Skeletal muscle tissue (tissue), 4 donors: ENCODE results near the gene FAM83D. TPM values are rescaled to one million over a fixed set of nuclear protein-coding genes. Genes with fewer than 3 reads are reported as not detected.
"Not testable (repeated sequence)": the region's sequence is repeated elsewhere in the genome, so short reads cannot be mapped to it uniquely, and the experiment has no call there.

ENCODE experiments used
- H3K27ac ChIP-seq: one replicate; pipeline ENCODE4 v1.7.0; 2013; ENCODE audit warnings: mild to moderate bottlenecking, low read depth, low read length, inconsistent platforms
- H3K27me3 ChIP-seq, 3 donors: one replicate each; pipeline ENCODE4 v1.7.0; 2013; ENCODE audit warnings: low read length in 3 of 3; ENCODE audit not compliant: control insufficient read depth in 3 of 3, insufficient read depth in 3 of 3
- H3K36me3 ChIP-seq, 3 donors: one replicate each; pipeline ENCODE4 v1.7.0; 2013; ENCODE audit warnings: low read length in 3 of 3; ENCODE audit not compliant: control insufficient read depth in 3 of 3, insufficient read depth in 3 of 3
- H3K4me1 ChIP-seq, 3 donors: one replicate each; pipeline ENCODE4 v1.7.0; 2013; ENCODE audit warnings: low read length in 3 of 3, mild to moderate bottlenecking in 3 of 3; ENCODE audit not compliant: control insufficient read depth in 3 of 3, insufficient read depth in 3 of 3
- H3K4me3 ChIP-seq, 3 donors: one replicate each; pipeline ENCODE4 v1.7.0; 2013; ENCODE audit warnings: low read length in 3 of 3
- H3K9ac ChIP-seq, 3 donors: one replicate each; pipeline ENCODE4 v1.7.0; 2013; ENCODE audit warnings: low read length in 3 of 3, mild to moderate bottlenecking in 3 of 3, moderate library complexity in 2 of 3, low read depth in 1 of 3
- H3K9me3 ChIP-seq, 3 donors: one replicate each; pipeline ENCODE4 v1.7.0; 2013; ENCODE audit warnings: low read length in 3 of 3; ENCODE audit not compliant: control insufficient read depth in 3 of 3
- total RNA-seq: library from RNA; depleted of rRNA; stranded (reverse); fragments of >200 nt; gene quantifications from one replicate; pipeline ENCODE4 v1.2.3, GENCODE V29; 2014
- donor health status: Osteomylitis.

Gene FAM83D
- total RNA-seq, 1 donor from 2014 or later: 4.2 TPM

DNA sequence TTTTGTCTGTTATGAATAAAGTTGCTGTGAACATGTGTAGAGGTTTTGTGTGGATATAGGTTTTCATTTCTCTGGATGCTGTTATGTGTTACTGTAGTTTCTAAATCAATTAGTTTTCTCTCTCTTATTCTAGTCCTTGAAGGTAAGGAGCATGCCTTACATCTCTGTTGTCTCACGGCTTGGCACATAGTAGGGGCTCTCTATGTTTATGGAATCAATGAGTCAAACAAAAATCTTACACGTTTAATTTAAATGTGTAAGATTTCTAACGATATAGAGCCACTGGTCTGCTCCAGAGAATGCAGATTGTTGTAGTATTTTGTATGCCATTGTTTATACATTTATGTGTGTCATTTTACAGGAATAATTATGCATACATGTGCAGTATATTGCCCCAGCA lies 20.6 kb downstream of the FAM83D start:
- Histone ChIP-seq H3K27me3 (no peaks in the 10 kb centered on the region), H3K4me3 (no peak overlapping the region), H3K27ac (no peak overlapping the region), H3K4me1 (no peaks in the 10 kb centered on the region), H3K9me3 (no peaks in the 10 kb centered on the region), H3K9ac (no peak overlapping the region), H3K36me3 (no peaks in the 10 kb centered on the region)

DNA sequence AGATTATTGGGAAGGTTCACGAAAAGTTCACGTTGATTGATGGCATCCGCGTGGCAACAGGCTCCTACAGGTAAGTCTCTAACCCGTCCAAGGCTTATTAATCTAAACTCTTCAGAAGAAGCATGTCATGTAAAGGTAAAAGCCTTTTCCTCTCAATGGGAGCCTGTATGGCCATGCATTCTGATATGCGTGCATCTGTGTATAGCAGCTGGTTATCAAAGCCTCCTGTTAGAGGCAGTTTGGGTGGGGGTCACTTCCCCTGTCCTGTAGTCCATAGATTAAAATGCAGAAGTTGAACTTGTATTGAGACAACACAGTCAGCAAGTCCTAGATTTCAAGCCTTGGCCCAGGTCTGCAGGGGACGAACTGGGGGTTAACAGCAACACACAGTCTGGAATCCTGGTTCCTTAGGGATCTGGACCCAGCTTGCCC lies 21.7 kb downstream of the FAM83D start:
- H3K27me3 ChIP-seq: no peaks in the 10 kb centered on the region
- H3K36me3 ChIP-seq: no peaks in the 10 kb centered on the region

DNA sequence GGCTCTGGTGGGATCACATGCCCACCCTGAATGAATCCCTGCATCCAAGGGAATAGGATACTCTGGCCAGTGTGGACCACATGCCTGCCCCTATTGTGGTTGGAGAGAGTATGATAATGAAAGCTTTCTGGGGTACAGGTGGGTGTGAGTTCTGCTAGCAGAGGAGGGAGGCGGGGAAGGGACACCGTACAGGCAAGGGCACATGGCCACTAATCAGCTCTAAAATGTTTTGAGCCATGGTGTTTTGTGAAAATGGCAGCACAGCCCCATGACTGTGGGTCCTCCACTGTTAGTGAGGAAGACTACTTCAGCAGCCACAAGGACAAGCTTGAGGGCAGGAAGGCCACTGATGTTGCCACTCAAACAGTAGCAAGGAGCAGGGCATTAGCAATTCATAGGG lies 24.0 kb downstream of the FAM83D start:
- no peaks in the 10 kb centered on the region for H3K4me1 ChIP-seq
- H3K36me3 ChIP-seq: no peaks in the 10 kb centered on the region
- no peaks in the 10 kb centered on the region for H3K9me3 ChIP-seq
- H3K27ac ChIP-seq: no peak overlapping the region
- no peak overlapping the region for H3K9ac ChIP-seq
- H3K4me3 ChIP-seq: no peak overlapping the region
- no peaks in the 10 kb centered on the region for H3K27me3 ChIP-seq

More for the DNA sequence above, 21.7 kb downstream of the FAM83D start:
- H3K4me3 ChIP-seq: no peak overlapping the region
- no peak overlapping the region for H3K27ac ChIP-seq
- H3K4me1 ChIP-seq: no peaks in the 10 kb centered on the region
- no peak overlapping the region for H3K9ac ChIP-seq
- H3K9me3 ChIP-seq: no peaks in the 10 kb centered on the region

DNA sequence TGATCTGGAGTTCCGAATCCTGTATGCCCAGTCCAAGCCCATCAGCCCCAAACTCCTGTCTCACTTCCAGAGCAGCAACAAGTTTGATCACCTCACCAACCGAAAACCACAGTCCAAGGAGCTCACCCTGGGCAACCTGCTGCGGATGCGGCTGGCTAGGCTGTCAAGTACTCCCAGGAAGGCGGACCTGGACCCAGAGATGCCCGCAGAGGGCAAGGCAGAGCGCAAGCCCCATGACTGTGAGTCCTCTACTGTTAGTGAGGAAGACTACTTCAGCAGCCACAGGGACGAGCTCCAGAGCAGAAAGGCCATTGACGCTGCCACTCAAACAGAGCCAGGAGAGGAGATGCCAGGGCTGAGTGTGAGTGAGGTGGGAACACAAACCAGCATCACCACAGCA lies 25.4 kb downstream of the FAM83D start:
- H3K9me3 ChIP-seq: no peaks in the 10 kb centered on the region
- H3K4me3 ChIP-seq: no peak overlapping the region
- no peaks in the 10 kb centered on the region for H3K36me3 ChIP-seq
- no peak overlapping the region for H3K27ac ChIP-seq
- no peak overlapping the region for H3K9ac ChIP-seq
- no peaks in the 10 kb centered on the region for H3K27me3 ChIP-seq
- H3K4me1 ChIP-seq: no peaks in the 10 kb centered on the region

DNA sequence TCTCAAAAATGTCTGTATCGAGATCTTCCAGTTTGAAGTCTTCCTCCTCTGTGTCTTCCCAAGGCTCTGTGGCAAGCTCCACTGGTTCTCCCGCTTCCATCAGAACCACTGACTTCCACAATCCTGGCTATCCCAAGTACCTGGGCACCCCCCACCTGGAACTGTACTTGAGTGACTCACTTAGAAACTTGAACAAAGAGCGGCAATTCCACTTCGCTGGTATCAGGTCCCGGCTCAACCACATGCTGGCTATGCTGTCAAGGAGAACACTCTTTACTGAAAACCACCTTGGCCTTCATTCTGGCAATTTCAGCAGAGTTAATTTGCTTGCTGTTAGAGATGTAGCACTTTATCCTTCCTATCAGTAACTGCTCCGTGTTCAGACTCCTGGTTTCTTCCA lies 25.9 kb downstream of the FAM83D start:
- H3K36me3 ChIP-seq: no peaks in the 10 kb centered on the region
- no peak overlapping the region for H3K27ac ChIP-seq
- H3K9ac ChIP-seq: no peak overlapping the region
- no peak overlapping the region for H3K4me3 ChIP-seq
- H3K4me1 ChIP-seq: no peaks in the 10 kb centered on the region
- no peaks in the 10 kb centered on the region for H3K27me3 ChIP-seq
- H3K9me3 ChIP-seq: no peaks in the 10 kb centered on the region

DNA sequence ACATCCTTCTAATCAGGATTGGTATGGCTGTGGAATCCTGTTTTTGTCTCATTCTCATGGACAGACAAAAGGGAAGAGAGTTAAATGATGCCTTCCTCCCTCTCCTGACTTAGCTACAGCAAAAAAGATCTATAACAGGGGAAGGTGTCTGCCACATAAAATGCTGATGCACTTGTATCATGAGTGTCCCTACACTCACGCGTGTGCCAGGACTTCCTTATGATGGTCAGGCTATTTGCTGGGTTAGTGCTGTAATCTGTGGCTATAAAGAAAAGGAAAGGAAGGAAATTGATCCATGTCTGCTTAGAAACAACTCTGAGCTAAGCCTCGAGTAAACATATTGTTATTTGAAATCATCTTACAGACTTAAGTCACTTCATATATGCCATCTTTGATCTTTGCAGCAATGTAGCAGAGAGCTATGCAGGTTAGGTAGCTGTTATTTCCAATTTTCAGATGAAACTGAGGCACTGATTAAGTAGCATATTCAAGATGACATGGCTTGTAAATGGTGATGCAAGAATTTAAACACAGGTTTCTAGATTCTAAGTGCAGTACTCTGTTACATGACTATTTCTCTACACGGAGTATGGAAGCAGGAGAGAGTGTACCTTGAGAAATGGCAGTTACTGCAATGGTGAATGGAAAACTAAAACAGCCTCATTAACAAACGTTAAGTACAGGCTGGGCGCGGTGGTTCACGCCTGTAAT lies 27.6 kb downstream of the FAM83D start:
- Histone ChIP-seq H3K9ac (no peak overlapping the region), H3K4me3 (no peak overlapping the region), H3K4me1 (no peaks in the 10 kb centered on the region), H3K27ac (no peak overlapping the region), H3K9me3 (no peaks in the 10 kb centered on the region), H3K27me3 (no peaks in the 10 kb centered on the region), H3K36me3 (no peaks in the 10 kb centered on the region)

DNA sequence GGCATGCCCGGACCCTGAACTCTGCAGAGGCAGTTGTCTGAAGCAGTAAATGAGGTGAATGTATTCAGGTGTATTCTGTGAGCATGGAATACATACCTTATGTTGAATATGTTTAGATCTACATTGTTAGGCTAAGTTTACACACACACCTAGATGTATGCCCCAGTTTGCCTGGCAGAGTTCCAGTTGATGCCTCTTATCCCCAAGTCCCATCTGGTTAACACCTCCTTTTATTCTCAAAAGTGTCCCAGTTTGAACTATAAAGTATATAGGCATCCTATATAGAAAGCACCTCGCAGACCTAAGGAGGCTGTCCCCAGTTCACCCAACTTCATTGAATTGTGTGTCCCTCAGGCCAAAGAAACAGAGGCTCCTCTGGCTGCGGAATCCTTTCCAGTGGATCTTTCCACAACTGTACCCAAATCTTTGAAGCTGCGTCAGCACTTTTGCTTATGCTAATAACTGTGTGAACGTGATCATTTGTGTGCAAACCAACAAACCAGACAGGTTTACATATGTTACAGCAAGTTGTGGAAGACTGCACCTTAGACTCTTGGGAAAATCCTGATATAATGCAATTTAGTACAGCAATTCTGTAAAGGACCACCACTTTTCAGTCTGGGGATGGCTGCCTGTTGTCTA lies 31.1 kb downstream of the FAM83D start:
- H3K4me3 ChIP-seq: no peak overlapping the region
- H3K9me3 ChIP-seq: no peaks in the 10 kb centered on the region
- H3K27me3 ChIP-seq: no peaks in the 10 kb centered on the region
- H3K36me3 ChIP-seq: no peaks in the 10 kb centered on the region
- peaks cover 4 to 10% (median 5%) of the 10 kb centered on the region in 3 donors for H3K4me1 ChIP-seq
- no peak overlapping the region for H3K9ac ChIP-seq
- H3K27ac ChIP-seq: no peak overlapping the region

DNA sequence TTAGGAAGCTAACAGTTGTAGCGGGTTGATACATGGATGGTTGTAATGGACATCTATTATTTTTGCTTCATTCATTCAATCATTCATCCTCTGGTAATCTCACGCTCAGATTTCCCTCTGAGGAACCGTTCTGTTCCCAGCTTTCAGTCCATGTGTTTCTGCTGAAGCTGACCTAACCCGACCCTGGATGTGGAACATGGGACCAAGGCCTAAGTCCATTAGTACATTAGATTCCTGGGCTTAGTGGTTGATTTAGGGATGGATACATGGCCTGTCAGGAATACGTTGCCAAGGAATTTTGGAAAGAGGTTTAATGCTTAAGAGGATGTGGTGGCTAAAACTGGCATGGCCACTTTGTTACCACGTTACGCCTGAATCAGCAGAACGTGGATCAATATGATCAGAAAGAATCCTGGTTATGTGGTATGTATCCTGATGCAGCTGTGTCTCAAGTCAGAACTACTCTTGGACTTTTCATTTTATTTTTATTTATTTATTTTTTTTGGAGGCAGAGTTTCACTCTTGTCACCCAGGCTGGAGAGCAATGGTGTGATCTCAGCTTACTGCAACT lies 31.8 kb downstream of the FAM83D start:
- H3K9me3 ChIP-seq: no peaks in the 10 kb centered on the region
- no peak overlapping the region for H3K9ac ChIP-seq
- no peak overlapping the region for H3K27ac ChIP-seq
- no peaks in the 10 kb centered on the region for H3K36me3 ChIP-seq
- H3K4me1 ChIP-seq: peaks cover 5 to 16% (median 9%) of the 10 kb centered on the region in 3 donors
- H3K27me3 ChIP-seq: no peaks in the 10 kb centered on the region
- H3K4me3 ChIP-seq: no peak overlapping the region

DNA sequence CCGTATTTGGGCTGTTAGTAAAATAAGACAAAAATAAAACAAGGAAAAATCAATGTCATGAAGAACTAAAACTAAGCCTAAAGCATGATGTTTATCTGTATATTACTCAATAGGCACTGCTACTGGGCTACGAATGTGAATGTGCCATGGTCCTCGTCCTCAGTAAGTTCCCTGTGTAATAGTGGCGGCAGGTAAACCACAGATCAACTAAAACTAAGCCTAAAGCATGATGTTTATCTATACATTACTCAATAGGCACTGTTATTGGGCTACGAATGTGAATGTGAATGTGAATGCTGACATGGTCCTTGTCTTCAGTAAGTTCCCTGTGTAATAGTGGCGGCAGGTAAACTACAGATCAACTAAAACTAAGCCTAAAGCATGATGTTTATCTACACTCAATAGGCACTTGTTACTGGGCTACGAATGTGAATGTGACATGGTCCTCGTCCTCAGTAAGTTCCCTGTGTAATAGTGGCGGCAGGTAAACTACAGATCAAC lies 34.0 kb downstream of the FAM83D start:
- not testable (repeated sequence) for H3K27ac ChIP-seq, H3K27me3 ChIP-seq, H3K9me3 ChIP-seq, H3K9ac ChIP-seq, H3K36me3 ChIP-seq, H3K4me3 ChIP-seq
- peaks cover 9 to 24% (median 12%) of the 10 kb centered on the region in 3 donors for H3K4me1 ChIP-seq

DNA sequence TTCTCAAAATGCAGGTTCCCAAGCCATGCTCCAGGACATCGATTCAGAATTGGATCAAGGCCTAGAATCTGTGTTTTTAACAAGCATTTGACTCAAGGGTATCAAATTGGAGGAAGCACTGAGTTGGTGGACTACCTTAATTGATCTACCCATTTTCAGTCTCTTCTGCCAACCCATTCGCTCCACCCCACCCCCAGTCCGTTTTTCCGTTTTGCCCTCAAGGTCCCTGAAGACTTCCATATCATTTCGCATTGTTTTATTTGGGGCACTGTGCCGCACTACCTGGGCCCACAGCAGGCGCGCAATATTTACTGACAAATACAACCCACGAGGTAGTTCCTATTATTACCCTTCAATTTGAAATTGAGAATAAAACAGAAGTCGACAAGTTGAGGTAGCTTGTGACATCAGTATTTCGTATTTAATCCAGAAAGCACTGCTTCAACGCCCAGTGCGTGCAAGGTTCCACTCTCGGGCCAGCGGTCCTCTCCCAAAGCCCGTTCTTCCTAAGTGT lies 35.4 kb downstream of the FAM83D start:
- Histone ChIP-seq H3K4me1 (peaks cover 9 to 24% (median 12%) of the 10 kb centered on the region in 3 donors), H3K27ac (peak overlapping the region; percentile 62), H3K36me3 (peaks cover 0 to 7% (median 4%) of the 10 kb centered on the region in 3 donors), H3K9me3 (no peaks in the 10 kb centered on the region), H3K4me3 (peak overlapping the region; percentile 82 to 94 (median 82)), H3K27me3 (no peaks in the 10 kb centered on the region), H3K9ac (peak overlapping the region in 2 of 3 donors; percentile 60 to 98)
